Hippocampal formation (tissue), 2 donors: Measurements from ENCODE around the gene ANKFY1.

Experiments
- DNase-seq, 2 donors: peaks; one replicate each; lab custom pipeline; 2025; lab: John Stamatoyannopoulos, UW

ANKFY1 gene

DNA sequence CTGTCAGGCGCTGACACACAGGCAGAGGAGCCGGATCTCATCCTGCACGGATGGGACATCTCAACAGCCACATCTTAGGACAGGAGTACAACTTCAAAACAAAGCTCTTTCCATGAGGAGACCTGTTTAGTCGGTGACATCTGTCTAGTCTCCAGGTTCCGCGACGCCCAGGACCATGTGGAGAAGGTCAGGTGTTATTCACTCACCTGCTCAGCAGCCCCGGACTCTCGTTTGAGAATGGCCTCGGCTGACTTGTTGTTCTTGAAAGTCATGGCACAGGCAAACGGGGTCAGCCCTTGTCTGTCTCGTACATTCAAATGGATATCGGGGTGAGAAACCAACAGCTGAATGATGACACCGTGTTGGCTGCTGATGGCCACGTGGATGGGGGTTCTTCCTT is 85.1 kb downstream of the ANKFY1 start:
- no peak for DNase-seq

DNA sequence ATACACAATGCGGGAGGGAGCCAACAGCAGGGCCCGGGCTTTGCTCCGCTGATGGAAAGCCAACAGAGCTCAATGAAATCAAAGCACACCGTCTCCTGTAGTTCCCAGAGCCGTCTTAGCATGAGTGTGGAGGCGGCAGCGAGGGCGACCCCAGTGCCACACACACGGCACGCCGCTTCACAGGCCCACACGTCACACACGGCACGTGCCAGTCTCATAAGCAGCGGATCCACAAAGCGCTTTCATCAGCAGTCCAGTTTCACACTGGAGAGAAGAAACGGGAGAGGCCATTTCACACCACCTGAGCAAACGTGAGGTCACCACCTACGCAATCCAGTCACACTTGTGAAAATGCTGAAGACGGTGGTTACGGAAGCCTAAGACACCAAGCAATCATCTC is 86.0 kb downstream of the ANKFY1 start:
- no peak for DNase-seq

DNA sequence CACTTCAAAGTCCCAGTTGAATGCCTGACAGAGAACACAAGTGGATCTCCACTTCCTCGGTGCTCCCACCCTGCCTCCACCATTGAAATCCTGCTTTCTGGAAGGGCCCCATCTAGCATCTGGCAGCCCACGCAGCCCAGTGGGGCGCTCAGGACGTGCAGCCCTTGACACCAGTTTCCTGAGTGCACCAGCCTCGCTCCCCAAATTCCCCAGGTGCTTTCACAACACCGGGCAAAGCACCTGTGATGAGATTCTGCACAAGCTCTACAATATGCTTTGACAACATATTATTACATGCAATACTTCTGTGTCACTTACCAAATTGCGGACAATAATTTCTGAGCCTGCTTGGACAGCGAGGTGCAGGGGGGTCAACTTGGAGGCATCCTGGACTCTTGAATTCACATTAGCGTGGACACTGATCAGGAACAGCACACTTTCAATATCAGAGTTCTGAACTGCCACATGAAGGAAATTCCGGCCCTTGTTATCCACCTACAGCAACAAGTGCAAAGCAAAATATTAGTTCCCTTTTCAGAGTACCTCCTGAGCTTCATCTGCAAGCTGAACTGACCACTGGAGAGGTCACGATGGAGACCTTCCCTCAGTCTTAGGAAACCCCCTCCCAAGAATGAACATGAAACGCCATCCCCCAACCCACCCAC is 86.8 kb downstream of the ANKFY1 start:
- DNase-seq: no peak

DNA sequence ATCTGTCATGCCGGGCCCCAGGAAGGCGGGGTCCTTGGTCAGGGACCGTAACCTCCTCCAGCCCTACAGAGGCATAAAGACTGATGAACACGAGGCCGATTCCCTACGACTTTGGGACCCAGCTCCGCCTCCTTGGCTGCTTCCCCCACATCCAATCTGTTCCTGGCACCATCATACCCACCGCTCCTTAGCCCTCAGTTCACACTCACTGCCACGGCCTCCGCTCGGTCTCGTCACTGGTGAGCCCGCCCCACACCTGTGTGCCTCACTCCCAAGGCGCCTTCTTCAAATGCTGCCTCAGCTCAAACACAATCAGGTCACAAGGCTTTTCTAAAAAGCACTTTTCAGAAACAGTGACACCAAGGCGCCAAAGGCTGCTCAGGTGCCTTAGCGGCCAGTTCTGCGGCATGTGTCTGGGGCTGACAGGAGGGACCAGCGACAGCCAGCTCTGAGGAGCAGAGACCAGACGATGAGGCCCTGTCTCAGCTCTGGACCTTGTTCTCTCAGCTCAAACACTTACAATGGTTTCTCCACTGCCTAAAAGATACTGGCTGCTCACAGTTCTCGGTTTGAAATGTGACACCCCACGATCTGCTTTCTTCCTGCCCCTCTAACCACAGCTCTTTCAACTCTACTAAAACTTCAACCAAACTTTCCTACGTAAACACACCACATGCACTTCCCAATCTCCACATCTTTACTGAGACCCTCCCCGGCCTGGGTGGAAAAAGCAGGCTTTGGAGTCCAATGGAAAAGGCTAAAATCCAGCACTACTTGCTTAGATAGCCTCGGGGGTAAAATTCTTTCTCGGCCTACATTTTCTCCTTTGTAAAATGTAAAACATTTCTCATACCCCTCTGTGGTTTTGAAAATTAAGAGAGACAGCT is 87.6 kb downstream of the ANKFY1 start:
- DNase-seq: no peak

DNA sequence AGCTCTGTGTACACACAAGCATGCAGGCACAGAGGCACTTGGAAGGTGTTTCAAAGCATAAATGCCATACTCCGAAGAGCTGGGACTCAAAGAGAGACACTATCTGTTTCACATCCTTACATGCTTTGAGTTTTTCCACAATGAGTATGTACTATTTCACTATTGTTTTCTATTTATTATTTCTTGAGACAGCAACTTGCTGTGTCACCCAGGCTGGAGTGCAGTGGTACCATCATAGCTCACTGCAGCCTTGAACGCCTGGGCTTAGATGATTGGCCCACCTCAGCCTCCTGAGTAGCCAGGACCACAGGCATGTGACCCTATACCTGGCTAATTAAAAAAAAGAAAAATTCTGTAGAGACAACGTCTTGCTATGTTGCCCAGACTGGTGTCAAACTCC is 89.2 kb downstream of the ANKFY1 start:
- no peak for DNase-seq

DNA sequence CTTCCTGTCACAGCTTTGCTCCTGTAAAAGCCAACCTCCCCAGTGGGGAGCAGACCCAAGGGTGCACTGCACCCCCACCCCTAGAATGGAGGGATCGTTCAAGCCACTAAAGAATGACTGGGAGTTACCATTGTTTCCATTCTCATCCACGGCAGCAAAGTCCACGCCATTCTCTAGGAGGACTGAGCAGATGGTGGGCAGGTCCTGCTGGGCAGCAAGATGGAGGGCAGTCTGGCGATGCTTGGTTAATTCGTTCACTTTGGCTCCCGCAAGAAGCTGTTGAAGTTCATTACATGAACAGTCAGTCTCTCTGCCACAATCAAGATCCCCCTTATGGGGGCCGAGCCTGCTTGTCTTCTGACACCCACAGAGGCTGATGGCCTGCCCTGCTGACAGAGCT is 90.0 kb downstream of the ANKFY1 start:
- DNase-seq: no peak

DNA sequence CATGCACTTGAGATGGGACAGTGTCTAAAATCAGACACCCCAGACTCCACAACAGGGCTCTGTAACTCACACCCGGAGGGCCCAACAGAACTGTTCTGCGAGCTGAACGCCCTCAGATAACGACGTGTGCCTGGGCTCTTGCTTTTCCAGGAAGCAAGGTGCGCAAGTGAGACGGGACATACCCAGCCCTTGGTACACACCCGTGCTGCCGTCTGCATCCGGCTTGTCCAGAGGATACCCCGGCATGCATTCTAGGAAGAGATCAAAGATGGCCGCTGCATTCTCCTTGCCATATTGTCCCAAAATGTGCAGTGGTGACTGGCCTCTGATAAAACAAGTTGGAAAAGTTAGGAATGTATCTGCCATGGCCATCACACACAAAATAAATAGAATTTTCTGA is 91.4 kb downstream of the ANKFY1 start:
- no peak for DNase-seq

DNA sequence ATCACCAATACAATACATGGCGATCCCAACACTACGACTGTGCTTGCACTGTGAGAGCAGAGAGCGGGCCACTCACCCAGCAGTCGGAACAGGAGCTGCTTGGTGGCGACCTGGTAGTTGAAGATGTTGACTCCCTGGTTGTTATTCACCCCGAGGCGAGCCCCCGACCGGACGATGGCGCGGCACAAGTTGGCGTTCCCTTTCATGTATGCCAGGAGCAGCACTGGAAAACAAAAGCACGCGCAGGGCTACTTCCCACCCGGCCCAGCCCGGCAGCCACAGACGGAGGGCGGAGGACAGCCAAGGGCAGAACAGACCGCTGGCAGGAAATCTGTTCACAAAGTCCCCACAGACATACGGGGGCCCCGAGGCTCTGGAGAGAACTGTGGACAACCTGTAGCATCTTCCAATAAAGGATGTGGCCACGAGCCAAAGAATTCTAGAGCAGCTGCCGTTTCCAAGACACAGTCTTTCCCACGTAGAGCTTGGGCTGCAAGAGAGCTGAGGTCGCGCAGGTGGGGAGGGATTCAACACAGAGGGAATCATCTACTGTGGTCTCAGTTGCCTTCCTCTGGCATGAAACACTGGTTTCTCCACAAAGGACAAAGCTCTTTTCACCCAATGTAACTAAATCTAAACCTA is 93.0 kb downstream of the ANKFY1 start:
- DNase-seq: no peak

DNA sequence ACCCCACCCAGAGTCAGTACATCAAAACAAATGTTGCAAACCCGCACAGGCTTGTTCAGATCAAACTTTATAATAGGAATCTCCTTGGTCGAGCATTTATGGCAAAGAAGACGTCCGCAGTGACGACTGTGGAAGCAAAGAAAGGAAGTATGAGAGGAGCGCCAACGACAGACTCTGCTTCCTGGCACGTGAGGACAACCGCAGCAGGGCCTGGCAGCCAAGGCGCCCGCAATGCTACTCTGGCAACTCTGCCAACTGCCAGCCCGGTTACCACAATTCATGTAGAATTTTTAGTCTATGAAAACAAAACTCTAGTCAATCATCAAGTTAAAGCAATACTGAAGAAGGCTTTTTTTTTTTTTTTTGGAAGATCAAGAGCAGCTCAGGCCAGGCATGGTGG is 96.0 kb downstream of the ANKFY1 start:
- DNase-seq: no peak

DNA sequence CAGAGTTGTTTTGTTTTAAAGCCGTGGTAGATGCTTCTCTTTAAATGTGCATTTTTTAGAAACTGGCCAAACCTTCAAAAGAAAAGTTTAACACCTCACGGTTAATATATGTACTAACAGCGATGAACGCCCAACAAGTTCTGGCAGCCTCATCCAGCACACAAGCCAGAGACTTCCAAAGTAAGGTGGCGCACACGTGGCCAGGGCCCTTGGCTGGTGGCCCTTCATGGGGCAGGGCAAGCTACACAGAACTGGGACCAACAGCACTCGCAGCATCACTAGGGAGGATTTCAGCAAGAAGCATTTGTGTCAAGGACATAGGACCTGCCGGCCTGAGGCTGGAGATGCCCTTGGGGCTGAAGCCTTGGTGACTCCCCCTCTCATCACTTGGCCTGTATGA is 97.4 kb downstream of the ANKFY1 start:
- DNase-seq: no peak

DNA sequence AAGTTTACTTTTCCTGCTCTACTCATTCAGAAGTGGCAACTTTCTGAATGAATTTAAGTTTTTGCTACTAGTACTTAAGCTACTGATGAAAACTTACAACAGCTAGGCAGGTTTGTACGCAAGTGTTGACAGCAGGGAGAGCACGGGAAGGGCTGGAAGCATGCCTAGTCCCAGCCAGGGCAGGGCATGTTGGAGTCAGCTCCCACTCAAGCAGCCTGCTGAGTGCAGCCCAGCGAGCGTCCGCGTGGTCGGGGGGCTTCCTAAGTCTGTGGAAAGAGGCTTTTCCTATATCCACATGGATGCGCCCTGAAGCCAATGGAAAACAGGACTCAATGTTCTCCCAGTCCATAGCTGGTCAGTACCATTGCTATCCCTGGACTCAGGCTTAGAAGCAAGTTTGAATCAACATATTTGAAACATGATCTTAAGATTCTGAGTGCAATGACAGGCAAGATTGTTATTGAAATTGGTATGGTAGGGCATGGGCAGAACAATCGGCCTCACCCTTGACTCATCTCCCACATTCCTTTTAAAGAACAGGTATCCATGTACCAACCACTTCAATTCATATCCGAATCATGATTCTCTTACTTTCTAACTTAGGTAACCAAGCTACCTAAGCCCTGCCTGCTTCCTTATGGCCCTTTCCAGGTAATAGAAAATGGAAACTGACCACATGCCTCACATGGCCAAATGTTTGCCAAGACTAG is 98.3 kb downstream of the ANKFY1 start:
- DNase-seq: no peak

DNA sequence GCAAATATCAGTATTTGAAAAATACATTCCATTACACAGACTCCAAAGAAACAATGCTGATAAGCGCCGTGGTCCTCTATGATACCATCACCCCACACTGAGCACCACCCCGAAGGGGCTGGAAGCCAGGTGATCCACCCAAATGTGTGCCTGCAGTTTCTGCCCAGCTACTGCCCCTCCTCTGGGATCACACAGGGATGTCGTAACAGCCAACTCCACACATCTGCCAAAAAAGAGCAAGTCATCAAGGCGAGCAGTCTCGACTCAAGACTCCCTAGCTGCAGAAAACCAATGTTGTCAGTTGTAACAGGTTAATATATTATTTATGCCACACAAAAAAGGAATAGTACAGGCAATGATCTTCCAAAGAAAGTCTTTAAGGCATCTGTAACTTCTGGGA is 99.8 kb downstream of the ANKFY1 start:
- no peak for DNase-seq

DNA sequence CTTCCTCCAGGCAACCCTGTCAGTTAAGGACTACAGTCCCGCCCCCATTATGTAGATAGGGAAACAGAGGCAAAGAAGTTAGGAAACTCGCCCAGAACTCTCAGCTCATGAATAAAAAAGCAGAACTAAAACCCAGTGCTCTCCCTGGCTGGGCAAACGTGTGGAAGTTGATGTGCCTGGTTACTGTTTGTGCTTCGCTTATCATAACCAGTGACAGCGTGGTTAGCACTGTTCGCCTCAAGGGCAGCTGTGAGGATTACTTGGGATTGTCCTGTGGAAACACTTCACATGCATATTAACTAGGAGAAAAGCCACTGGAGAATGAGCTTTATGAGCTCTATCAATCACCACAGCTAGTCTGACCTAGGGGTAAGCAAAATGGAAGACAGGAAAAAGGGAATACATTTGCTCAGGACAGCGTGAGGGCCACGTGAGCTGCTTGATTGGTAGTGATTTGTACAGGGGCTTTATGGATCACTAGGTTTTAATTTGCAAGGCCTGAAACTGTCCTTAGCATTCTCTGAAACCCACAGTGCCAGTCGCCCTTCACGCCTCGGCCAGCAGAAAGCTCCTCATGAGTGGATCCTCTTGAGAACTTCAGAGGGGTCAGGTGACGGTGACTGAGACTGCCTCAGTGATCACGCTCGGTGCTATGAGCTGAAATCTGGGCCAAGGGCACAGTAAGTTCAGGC is 100.9 kb downstream of the ANKFY1 start:
- DNase-seq: no peak

DNA sequence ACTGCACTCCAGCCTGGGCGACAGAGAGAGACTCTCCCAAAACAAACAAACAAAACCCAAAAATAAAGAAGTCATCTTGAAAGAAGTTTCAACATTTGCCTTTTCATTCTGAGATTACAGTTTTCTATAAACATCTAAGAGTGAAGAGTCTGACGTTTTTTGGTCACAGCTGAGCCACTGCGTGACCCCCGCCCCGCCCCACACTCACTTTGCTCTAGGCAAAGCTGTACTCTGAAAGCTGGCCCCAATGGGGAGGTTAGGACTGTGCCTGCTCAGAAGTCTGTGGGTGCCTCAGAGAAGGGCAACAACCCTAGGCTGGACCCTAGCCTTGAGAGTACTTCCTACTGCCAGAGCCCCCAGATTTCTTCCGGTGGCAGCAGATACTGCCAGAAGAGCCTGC is 101.5 kb downstream of the ANKFY1 start:
- no peak for DNase-seq

DNA sequence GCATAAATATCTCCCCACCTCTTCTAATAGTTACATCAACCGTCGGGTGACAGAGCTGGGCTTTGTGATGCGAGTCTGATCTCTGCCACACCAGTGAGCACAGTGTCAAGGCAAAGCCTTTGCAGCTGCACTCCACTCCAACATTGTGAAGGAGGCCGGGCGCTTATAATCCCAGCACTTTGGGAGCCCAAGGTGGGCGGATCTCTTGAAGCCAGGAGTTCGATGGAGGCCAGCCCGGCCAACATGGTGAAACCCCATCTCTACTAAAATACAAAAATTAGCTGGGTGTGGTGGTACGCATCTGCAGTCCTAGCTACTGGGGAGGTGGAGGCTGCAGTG is 101.8 kb downstream of the ANKFY1 start:
- no peak for DNase-seq

DNA sequence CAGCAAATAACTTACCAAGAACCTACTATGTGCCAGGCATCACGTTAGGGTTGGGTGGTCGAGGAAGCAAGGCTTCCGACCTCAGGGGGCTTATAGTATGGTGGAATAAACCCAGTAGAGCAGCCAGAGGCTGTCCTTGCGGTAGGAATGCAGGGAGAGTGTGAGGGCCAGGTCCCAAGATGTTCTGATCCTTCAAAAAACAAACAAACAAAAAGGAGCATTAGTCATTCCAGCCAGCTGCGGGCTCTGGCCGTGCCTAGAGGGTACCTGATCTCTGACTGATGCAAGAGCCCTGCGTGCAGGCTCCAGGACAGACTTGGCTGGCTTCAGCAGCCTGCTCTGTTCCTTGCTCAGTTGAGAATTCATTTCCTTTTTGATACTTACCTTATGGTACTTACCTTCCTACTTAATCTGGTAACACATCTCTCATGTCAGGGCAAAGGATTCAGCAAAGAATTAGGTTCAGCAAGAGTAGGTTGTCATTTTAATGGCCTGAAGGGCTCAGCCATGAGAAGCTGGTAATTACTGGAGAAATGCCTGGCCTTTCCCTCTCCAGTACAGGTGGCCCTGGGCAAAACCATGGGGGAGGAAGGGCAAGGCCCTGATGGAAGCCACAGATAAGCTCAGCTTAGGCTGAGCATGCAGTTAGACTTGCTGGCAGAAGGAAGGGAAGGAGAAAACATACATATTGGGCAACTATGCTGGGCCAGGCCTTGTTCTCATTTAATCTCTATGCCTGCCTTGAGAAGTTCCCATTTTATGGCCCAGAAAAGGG is 102.4 kb downstream of the ANKFY1 start:
- no peak for DNase-seq

DNA sequence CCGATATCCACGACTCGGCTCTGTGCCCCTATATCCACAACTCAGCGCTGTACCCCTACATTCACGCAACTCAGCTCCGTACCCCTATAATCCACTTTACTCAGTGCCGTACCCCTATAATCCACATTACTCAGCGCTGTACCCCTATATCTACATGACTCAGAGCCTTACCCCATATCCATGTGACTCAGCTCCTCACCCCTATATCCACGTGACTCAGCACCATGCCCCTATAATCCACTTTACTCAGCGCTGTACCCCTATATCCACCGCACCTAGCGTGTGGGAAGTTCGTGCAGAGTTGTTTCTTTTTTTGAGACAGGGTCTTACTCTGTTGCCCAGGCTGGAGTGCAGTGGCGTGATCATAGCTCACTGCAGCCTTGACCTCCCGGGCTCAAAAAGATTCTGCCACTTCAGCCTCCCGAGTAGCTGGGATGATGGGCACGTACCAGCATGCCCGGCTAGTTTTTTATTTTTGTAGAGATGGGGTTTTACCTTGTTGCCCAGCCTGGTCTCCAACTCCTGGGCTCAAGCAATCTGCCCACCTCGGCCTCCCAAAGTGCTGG is 103.4 kb downstream of the ANKFY1 start:
- DNase-seq: no peak

DNA sequence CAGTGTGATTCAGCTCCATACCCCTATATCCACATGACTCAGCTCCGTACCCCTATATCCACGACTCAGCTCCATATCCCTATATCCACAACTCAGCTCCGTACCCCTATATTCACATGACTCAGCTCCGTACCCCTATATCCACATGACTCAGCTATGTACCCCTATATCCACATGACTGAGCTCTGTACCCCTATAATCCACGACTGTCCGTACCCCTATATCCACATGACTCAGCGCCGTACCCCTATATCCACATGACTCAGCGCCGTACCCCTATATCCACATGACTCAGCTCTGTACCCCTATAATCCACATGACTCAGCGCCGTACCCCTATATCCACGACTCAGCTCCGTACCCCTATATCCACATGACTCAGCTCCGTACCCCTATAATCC is 104.0 kb downstream of the ANKFY1 start:
- no peak for DNase-seq

DNA sequence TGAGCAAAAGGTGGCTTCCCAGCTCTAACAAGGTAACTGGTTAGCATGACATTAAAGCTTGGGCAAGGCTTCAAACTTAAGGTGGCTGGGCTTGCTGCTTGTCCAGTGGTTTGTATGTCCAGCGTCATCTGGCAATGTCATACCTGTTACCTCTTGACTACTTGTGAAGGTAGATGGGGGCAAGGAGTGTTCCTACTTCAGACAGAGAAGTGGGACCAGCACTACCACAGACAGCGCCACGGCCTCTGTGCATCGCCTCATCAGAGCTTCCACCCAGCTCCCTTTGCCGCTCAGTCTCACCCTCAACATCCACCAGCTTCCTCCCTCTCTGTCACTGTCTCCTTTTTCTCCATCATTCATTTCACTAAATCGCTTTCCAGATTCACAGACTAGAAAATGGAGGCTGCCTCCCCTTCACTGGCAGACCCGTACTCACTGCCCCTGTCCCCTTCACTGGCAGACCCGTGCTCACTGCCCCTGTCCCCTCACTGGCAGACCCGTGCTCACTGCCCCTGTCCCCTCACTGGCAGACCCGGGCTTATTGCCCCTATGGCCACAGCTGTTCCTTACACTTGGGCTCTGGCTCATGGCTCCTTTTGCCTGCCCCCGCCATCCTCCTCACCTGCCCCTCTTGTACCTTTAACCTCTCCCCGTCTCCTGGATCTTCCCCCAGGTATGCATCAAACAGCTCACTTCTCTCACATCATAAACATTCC is 106.0 kb downstream of the ANKFY1 start:
- DNase-seq: no peak

DNA sequence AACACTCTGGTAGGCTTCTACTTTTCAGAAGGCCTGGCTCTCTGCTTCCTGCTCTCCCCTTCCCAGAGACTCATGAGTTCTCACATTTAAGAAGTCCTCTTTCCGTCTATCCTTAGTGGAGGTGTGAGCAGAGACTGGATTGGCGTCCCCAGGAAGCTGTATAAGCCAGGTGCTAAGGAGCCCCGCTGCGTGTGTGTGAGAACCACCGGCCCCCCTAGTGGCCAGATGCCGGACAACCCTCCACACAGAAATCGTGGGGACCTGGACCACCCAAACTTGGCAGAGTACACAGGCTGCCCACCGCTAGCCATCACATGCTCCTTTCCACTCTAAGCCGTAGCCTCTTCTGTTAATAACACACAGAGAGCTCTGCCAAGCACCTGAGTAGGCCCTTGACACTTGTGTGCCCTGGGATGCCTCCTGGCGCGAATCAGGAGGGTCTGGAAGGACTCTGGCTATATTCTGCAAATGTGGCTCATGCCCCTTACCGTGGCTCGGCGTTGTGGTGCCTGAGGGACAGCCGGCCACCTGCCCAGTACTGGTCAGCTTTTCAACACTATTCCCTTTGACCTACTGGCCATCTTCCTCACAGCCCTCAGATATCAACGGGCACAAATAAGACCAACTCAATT is 106.9 kb downstream of the ANKFY1 start:
- no peak for DNase-seq
